PFSK-1 (cell line): ENCODE results near the gene POC1B.

ENCODE experiments used
- FOXP2 ChIP-seq: optimal IDR thresholded peaks from 2 replicates; pipeline ENCODE3; 2011; ENCODE audit warnings: borderline replicate concordance, control low read depth, inconsistent platforms; ENCODE audit not compliant: insufficient read depth; ENCODE audit errors: extremely low read length, extremely low read depth
- POLR2AphosphoS5 ChIP-seq: IDR thresholded peaks from 2 replicates; pipeline ENCODE4 v1.6.1; 2012; ENCODE audit warnings: low read depth, mild to moderate bottlenecking, control low read depth, low read length, moderate library complexity
- SIN3A ChIP-seq: IDR thresholded peaks from 2 replicates; pipeline ENCODE4 v1.6.1; 2012; ENCODE audit warnings: mild to moderate bottlenecking, low read length, moderate library complexity, borderline replicate concordance; ENCODE audit not compliant: insufficient read depth
- TAF1 ChIP-seq: IDR thresholded peaks from 2 replicates; pipeline ENCODE4 v1.6.1; 2012; ENCODE audit warnings: low read length, control low read depth, borderline replicate concordance; ENCODE audit not compliant: insufficient read depth
- TF ChIP-seq, protein P1 (sequence below), 2 experiments: IDR thresholded peaks; 2 replicates each; pipeline versions ENCODE4 v1.6.1 to v1.8.0; 2011 to 2012; ENCODE audit warnings: low read depth in 2 of 2, low read length in 2 of 2, control low read depth in 1 of 2, inconsistent platforms in 1 of 2, mild to moderate bottlenecking in 1 of 2, moderate library complexity in 1 of 2; ENCODE audit not compliant: insufficient read depth in 1 of 2

DNA sequence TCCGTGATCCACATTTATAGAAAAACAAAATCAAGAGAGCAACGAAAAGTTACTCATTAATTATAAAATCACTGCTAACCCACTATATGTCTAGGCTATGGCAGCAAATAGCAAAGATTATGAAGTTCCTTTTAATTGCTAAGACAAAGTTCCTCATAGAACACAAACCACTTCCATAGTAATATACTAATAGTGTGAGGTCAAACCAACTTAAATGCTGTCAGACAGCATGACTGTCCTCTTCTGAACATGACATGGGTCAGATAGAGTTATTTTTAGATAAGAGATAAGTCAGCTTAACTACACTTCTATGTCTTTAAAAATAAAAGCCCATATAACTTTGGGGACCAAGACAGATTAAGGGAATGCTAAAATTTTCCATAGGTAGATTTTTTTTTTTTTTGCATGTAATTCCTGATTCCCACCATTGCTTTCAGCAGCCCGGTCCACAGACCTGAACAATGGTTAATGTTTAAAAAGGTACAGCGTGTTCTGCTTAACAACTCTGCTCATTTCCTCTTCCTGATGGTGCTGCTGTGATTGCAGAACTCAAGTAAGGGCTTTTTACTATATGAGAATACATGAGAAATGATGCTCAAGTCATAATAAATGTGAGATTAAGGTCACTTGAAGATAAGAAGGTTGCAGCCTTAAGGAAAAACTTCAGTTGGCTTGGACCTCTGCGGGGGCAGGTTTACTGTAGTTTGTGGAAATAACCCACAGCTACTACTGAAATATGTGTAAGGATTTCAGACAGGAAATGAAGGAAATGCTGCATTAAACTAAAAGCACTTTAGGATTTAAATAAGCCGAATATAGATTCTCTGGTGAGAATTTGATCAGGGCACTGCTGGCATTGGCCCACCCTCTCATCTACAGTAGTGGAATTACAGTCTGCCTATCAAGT, 135.8 kb downstream of the POC1B start:
- TF ChIP-seq, protein P1, sequence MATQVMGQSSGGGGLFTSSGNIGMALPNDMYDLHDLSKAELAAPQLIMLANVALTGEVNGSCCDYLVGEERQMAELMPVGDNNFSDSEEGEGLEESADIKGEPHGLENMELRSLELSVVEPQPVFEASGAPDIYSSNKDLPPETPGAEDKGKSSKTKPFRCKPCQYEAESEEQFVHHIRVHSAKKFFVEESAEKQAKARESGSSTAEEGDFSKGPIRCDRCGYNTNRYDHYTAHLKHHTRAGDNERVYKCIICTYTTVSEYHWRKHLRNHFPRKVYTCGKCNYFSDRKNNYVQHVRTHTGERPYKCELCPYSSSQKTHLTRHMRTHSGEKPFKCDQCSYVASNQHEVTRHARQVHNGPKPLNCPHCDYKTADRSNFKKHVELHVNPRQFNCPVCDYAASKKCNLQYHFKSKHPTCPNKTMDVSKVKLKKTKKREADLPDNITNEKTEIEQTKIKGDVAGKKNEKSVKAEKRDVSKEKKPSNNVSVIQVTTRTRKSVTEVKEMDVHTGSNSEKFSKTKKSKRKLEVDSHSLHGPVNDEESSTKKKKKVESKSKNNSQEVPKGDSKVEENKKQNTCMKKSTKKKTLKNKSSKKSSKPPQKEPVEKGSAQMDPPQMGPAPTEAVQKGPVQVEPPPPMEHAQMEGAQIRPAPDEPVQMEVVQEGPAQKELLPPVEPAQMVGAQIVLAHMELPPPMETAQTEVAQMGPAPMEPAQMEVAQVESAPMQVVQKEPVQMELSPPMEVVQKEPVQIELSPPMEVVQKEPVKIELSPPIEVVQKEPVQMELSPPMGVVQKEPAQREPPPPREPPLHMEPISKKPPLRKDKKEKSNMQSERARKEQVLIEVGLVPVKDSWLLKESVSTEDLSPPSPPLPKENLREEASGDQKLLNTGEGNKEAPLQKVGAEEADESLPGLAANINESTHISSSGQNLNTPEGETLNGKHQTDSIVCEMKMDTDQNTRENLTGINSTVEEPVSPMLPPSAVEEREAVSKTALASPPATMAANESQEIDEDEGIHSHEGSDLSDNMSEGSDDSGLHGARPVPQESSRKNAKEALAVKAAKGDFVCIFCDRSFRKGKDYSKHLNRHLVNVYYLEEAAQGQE (IDR thresholded peaks at IDR 0.05; ENCODE audit: insufficient read depth in 1 of 2, low read depth in 2 of 2, low read length in 2 of 2) = no peak
- TF ChIP-seq POLR2AphosphoS5 = no peak
- no peak for TF ChIP-seq SIN3A
- no peak for TF ChIP-seq TAF1
- no peak for TF ChIP-seq FOXP2
